GM23338 (cell line): ENCODE results near the gene TOGARAM1.

Source experiments
- CREB1 ChIP-seq: fragments of 250-450 bp; sonication (Bioruptor Pico); IDR thresholded peaks from 2 replicates; pipeline ENCODE4 v1.5.0; 2020; ENCODE audit warnings: low read depth, mild to moderate bottlenecking, moderate library complexity
- CTCF ChIP-seq, 2 experiments: fragments of 200-600 bp in 1 of 2; sonication (generic) in 1 of 2; conservative IDR thresholded peaks; 2 replicates each; pipeline versions ENCODE4 v1.5.1 to v1.6.1; 2016 to 2017; ENCODE audit warnings: antibody characterized with exemption in 2 of 2, low read depth in 2 of 2, mild to moderate bottlenecking in 2 of 2, moderate library complexity in 1 of 2
- EZH2 ChIP-seq: fragments of 200-600 bp; sonication (generic); IDR thresholded peaks from one replicate; pipeline ENCODE4 v1.8.0; 2017; ENCODE audit warnings: antibody characterized with exemption, mild to moderate bottlenecking, low read depth; ENCODE audit not compliant: unreplicated experiment
- EZH2phosphoT487 ChIP-seq: fragments of 200-600 bp; sonication (generic); IDR thresholded peaks from one replicate; pipeline ENCODE4 v1.8.1; 2018; ENCODE audit warnings: antibody characterized with exemption; ENCODE audit not compliant: unreplicated experiment
- JUNB ChIP-seq: IDR thresholded peaks from one replicate; pipeline ENCODE4 v1.6.1; 2016; ENCODE audit warnings: antibody characterized with exemption; ENCODE audit not compliant: unreplicated experiment
- POLR2AphosphoS5 ChIP-seq: IDR thresholded peaks from 2 replicates; pipeline ENCODE4 v1.6.1; 2016; ENCODE audit warnings: antibody characterized with exemption, low read depth
- REST ChIP-seq: IDR thresholded peaks from one replicate; pipeline ENCODE4 v1.6.1; 2018; ENCODE audit warnings: antibody characterized with exemption; ENCODE audit not compliant: unreplicated experiment
- STAT1 ChIP-seq: IDR thresholded peaks from one replicate; pipeline ENCODE4 v1.6.1; 2016; ENCODE audit warnings: antibody characterized with exemption; ENCODE audit not compliant: unreplicated experiment
- ZNF114 ChIP-seq: fragments of 250-450 bp; sonication (Bioruptor Pico); IDR thresholded peaks from 2 replicates; pipeline ENCODE4 v1.5.0; 2020; ENCODE audit warnings: mild to moderate bottlenecking, moderate library complexity
- ZNF331 ChIP-seq: fragments of 250-450 bp; sonication (Bioruptor Pico); IDR thresholded peaks from 2 replicates; pipeline ENCODE4 v1.5.0; 2020; ENCODE audit warnings: low read depth, mild to moderate bottlenecking, moderate library complexity

- no peak for TF ChIP-seq CTCF (conservative IDR thresholded peaks at IDR 0.05; ENCODE audit: low read depth in 2 of 2)
- TF ChIP-seq POLR2AphosphoS5, result no peak
- no peak for TF ChIP-seq EZH2
- TF ChIP-seq REST, result no peak
- TF ChIP-seq EZH2phosphoT487, result no peak
- no peak for TF ChIP-seq STAT1
- TF ChIP-seq JUNB, result no peak
- no peak for TF ChIP-seq CREB1 (CRISPR knock-in tag)
- no peak for TF ChIP-seq ZNF114 (CRISPR knock-in tag)
- TF ChIP-seq ZNF331 (CRISPR knock-in tag), result no peak
These were observed 133.2 kb downstream of the TOGARAM1 start for GRCh38 chr14:45095143-45095542.
